Stimulated activated CD4-positive, alpha-beta T cell treated with anti-CD3 and anti-CD28 coated beads, Interleukin-4, amount 100 ng/mL, for 24 hours (primary cell): Measurements from ENCODE around the gene ZNF384.
"Not testable (repeated sequence)": the region's sequence is repeated elsewhere in the genome, so short reads cannot be mapped to it uniquely, and the experiment has no call there.

Source experiments
- DNase-seq: peaks from one replicate; pipeline ENCODE4 v3.0.0-alpha.2; 2020

Gene ZNF384

DNA sequence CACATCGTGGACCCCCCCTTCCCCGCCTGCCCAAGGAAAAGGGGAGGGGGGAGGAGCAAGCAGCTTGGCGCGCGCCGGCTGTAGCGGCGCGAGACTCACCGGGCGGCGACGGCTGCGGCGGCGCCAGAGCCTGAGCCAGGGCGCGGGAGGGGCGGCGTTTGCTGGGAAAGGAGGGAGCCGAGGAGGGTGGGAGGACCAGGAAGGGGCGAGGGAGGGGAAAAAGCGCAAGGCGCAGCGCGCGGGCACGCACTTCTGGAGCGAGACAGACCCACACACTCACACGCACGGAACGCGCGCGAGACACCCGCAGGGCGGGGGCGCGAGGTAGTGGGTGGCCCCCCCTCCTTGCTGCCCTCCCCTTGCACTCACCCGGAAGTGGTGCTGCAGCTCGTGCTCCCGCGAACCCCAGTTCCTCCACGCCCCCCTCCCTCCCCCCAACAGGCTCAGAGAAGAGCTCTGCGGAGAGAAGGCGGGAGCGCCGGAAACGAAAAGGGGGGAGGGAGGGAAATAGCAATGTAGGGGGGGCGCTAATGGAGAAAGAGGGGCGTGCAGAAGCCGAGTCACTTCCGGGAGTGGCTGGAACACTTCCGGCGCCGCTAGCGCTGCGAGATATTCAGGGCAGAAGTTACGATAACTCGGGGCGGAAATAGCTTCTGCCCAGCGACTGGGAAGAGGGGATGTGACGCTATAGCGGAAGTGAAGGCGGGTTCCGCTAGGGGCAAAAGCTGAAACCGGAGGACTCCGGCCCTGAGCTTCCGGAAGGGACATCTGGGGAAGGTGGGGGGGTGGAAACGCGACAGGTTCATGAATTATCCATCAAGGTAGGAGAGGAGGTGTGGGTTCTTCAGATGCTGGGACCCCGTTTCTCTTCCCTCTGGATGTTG, at the start of gene ZNF384:
Gene ZNF384, minus strand, starts transcription at position 377 of the 884 bp plus-strand sequence. CDS start 9,855 bp downstream, outside the sequence.
- peak; percentile 96 for DNase-seq

- DNase-seq, result no peak
These were observed 47.6 kb upstream of the ZNF384 start for GRCh38 chr12:6736754-6737153.

DNA sequence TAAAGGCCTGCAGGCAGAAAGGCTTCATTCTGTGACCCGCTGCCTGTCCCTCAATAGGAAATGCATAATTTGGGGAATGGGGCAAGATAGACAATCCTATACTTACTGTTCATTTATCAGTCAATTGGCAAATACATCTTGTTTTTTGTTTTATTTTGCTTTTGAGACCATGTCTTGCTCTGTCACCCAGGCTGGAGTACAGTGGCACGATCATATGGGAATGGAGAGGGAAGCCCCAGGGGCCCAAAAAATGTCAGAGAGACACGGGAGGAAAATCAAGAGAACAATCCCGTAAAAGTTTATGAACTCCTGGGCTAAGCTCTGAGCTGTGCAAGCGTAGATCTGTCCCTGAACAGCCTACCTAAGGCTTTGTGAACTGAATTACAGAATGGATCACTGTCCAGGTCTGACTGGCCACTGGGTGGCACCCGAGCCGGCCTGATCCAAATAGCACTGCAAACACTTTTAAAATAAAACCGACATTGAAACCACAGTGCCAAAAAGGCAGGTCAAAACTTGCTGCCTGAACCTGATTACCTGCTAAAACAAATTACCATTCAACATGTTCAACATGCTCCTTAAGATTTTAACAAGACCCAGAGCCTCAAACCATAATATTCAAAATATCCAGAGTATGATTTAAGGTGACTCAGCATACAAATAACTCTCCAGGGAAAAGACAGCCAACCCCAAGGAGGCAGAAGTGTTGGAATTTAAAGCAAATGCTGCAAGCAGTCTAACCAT, 46.4 kb upstream of the ZNF384 start:
- peak; percentile 36 for DNase-seq

GRCh38 chr12:6734506-6735387, 45.6 kb upstream of the ZNF384 start:
- no peak for DNase-seq

GRCh38 chr12:6730169-6730568, 41.0 kb upstream of the ZNF384 start:
- DNase-seq, result no peak

DNA sequence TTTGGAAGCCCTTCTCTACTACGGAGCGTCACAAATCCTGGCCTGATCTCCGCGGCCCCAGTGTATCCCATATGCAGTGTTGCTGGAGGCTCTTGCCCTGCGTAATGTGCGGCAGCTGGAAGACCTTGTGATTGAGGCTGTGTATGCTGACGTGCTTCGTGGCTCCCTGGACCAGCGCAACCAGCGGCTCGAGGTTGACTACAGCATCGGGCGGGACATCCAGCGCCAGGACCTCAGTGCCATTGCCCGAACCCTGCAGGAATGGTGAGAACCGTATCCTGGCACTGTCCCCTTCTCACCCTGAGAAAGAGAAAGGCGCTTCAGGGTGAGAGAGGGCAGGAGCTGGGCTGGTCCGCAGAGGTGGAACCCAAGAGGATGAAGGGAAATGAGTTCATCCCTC, 40.0 kb upstream of the ZNF384 start:
- no peak for DNase-seq

- DNase-seq, result no peak
These were observed 36.2 kb upstream of the ZNF384 start for GRCh38 chr12:6725350-6725749.

DNA sequence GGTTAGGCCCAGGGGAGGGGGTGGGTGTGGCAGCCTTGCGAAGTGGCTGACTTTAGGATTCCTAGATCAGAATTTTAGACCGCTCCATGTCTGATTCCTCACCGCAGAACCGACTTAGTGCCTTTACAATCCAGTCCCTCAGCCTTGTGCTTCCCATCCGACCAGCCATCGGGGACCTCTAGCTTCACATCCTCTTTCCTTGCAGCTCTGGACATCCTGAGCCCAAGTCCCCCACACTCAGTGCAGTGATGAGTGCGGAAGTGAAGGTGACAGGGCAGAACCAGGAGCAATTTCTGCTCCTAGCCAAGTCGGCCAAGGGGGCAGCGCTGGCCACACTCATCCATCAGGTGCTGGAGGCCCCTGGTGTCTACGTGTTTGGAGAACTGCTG, 35.2 kb upstream of the ZNF384 start:
- peak; percentile 25 for DNase-seq

- DNase-seq, result peak; percentile 96
These were observed 34.6 kb upstream of the ZNF384 start, which contains the start of gene COPS7A for GRCh38 chr12:6723607-6724408. Gene COPS7A (plus strand): TSS chr12:6724046. CDS start chr12:6724657, 611 bp downstream.

GRCh38 chr12:6722863-6723262, 33.7 kb upstream of the ZNF384 start:
- DNase-seq, result no peak

DNA sequence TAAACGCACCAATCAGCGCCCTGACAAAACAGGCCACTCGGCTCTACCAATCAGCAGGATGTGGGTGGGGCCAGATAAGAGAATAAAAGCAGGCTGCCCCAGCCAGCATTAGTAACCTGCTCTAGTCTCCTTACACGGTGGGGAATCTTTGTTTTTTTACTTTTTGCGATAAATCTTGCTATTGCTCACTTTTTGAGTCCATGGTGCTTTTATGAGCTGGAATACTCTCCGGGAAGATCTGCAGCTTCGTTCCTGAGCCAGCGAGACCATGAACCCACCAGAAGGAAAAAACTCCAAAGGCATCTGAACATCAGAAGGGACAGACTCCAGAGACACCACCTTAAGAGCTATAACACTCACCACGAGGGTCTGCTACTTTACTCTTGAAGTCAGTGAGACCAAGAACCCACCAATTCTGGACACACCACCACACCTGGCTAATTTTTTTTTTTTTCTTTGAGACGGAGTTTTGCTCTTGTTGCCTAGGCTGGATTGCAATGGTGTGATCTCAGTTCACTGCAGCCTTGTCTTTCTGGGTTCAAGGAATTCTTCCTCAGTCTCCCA, 27.8 kb upstream of the ZNF384 start:
- no peak for DNase-seq

DNA sequence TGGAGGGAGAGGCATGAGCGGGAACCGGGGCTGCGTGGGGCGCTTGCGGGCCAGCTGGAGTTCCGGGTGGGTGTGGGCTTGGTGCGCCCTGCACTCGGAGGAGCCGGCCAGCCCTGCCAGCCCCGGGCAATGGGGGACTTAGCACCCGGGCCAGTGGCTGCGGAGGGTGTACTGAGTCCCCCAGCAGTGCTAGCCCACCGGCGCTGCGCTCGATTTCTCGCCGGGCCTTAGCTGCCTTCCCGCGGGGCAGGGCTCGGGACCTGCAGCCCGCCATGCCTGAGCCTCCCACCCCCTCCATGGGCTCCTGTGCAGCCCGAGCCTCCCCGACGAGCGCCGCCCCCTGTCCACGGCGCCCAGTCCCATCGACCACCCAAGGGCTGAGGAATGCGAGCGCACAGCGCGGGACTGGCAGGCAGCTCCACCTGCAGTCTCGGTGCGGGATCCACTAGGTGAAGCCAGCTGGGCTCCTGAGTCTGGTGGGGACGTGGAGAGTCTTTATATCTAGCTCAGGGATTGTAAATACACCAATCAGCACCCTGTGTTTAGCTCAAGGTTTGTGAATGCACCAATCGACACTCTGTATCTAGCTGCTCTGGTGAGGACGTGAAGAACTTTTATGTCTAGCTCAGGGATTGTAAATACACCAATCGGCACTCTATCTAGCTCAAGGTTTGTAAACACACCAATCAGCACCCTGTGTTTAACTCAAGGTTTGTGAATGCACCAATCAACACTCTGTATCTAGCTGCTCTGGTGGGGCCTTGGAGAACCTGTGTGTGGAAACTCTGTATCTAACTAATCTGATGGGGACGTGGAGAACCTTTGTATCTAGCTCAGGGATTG, 27.1 kb upstream of the ZNF384 start:
- DNase-seq, result not testable (repeated sequence)

- no peak for DNase-seq
These were observed 19.8 kb upstream of the ZNF384 start for GRCh38 chr12:6708960-6709394.

- not testable (repeated sequence) for DNase-seq
These were observed 19.2 kb upstream of the ZNF384 start for GRCh38 chr12:6708351-6708750.

DNA sequence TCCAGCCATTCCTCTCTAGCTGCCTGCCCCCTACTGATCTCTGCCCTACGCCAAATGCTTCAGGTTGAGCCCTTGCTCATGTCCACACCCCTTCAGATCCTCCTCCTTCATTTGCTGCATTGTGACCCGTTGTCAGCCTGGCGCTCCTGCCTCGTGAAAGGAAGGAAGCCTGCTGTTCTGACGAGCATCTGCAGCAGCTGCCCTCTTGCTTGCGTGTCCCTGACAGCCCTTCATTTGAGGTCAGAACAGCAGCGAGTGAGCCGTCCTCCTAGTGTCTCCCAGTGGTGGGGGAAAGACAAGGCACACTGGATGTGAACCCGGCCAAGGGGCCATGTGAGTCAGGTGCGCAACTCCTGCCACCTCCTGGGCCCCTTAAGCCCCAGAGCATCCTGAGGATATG, 14.5 kb upstream of the ZNF384 start:
- DNase-seq, result no peak

DNA sequence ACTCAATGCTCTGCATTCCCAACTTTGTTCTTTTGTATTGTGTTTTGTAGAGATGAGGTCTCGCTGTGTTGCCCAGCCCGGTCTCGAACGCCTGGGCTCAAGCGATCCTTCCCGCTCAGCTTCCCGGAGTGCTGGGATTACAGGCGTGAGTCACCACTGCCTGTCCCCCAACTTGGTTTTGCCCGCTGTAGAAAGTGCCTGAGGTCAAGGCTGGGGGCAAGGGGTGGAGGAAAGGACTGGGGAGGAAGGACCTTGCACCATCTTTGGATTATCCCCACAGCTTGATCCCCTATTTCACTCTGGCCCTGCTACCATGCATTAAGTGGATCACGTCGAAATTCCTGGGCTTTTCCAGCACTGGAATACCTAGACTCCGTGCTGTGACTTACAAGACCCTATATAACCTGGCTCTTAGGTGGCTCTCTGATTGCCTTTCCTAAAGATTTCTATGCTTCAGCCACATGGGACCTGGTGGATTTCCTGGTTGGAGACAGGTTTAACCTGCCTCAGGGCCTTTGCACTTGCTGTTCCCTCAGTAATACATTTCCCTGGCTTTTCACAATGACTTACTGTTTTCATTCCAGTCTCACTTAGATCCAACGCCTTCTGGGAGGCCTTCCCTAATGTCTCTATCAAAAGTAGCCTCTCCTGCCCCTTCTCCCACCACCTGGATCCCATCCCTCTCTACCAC, 12.0 kb upstream of the ZNF384 start:
- DNase-seq, result no peak

- peak; percentile 47 for DNase-seq
These were observed 11.5 kb upstream of the ZNF384 start, which contains the start of gene PIANP for GRCh38 chr12:6700646-6701051. Gene PIANP (minus strand): TSS chr12:6700815. CDS start chr12:6698061, 2,754 bp downstream.

DNA sequence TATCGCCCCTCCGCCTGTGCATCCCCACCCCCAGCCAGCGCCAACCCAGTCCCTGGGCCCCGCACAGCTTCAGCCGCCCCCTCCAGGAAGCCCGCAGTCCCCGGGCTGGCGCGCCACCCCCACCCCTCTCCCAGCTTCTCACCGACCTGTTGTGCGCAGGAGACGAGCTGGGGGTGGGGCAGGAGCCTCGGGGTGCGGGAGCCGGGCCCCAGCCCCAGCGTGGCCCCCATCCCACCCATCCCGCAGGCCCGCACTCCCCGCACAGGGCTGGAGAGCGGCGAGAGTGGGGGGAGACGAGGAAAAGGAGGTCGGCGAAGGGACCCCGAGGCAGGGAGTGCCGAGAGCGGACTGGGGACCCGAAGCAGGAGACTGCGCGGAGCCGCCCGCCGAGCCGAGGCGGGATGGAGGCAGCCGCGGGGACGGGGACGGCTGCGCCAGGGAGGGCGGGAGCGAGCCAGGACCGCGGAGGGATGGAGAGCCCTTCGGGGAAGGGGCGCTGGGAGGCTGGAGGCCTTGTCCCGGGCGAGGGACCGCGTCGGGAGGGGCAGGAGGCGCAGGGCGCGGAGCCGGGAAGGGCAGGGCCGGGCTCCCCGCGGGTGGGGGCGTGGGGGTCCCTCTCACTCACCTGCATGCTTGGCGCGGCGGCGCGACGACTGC, 10.9 kb upstream of the ZNF384 start:
- no peak for DNase-seq

- DNase-seq, result no peak
These were observed 10.2 kb upstream of the ZNF384 start for GRCh38 chr12:6699259-6699988.
